T-cell (primary cell): ENCODE measurements around the gene DNALI1. TPM values are rescaled to one million over a fixed set of nuclear protein-coding genes. Genes with fewer than 3 reads are reported as not detected.
"Not testable (repeated sequence)": the region's sequence is repeated elsewhere in the genome, so short reads cannot be mapped to it uniquely, and the experiment has no call there.

ENCODE experiments used
- ATAC-seq, 4 experiments: fragments of 200-7000 bp in 3 of 4; fragments of 150-1000 bp in 1 of 4; cut with Tn5 transposase; replicated peaks in 1 of 4; 1 replicate in 3 of 4; 2 replicates in 1 of 4; pipeline ENCODE4 v1.10.0; 2021; ENCODE audit warnings: moderate library complexity in 3 of 4, mild to moderate bottlenecking in 2 of 4, moderate number of reproducible peaks in 1 of 4
- CTCF ChIA-PET, 2 donors: fragments of 300-600 bp; sonication (Branson Sonifier 250); formaldehyde crosslinking; loops; one replicate each; lab custom pipeline; 2022; ENCODE audit warnings: antibody characterized with exemption in 2 of 2; lab: Charles Lee
- POLR2A ChIA-PET, 2 donors: fragments of 300-600 bp; sonication (Branson Sonifier 250); formaldehyde crosslinking; loops; one replicate each; lab custom pipeline; 2022; ENCODE audit warnings: antibody characterized with exemption in 2 of 2; lab: Charles Lee
- DNase-seq, 35 experiments: peaks; one replicate each; pipeline versions ENCODE4 v3.0.0 to v3.0.0-alpha.2; 2013 to 2023
- H3K27ac ChIP-seq: one replicate; pipeline ENCODE4 v1.5.1; 2013; ENCODE audit warnings: low read length
- H3K27me3 ChIP-seq, 2 experiments: replicated peaks in 1 of 2; 1 replicate in 1 of 2; 2 replicates in 1 of 2; pipeline versions ENCODE4 v1.6.1 to v1.7.0; 2013; ENCODE audit warnings: low read length in 1 of 2, mixed read lengths in 1 of 2; ENCODE audit not compliant: control insufficient read depth in 2 of 2, insufficient read depth in 2 of 2; ENCODE audit errors: extremely low read depth in 1 of 2
- H3K36me3 ChIP-seq, 2 donors: 1 replicate in 1 of 2; 2 replicates in 1 of 2; pipeline versions ENCODE4 v1.6.1 to v1.7.0; 2013; ENCODE audit warnings: low read length in 1 of 2; ENCODE audit not compliant: control insufficient read depth in 2 of 2, insufficient read depth in 1 of 2; ENCODE audit errors: extremely low read depth in 1 of 2
- H3K4me1 ChIP-seq, 2 experiments: 1 replicate in 1 of 2; 2 replicates in 1 of 2; pipeline versions ENCODE4 v1.6.1 to v1.7.0; 2013; ENCODE audit warnings: low read length in 2 of 2, mixed read lengths in 1 of 2; ENCODE audit not compliant: insufficient read depth in 2 of 2, control insufficient read depth in 1 of 2; ENCODE audit errors: extremely low read depth in 1 of 2
- H3K4me3 ChIP-seq, 2 donors: 1 replicate in 1 of 2; 2 replicates in 1 of 2; pipeline versions ENCODE4 v1.5.1 to v1.7.0; 2013; ENCODE audit warnings: mild to moderate bottlenecking in 2 of 2, low read length in 1 of 2, moderate library complexity in 1 of 2; ENCODE audit not compliant: control insufficient read depth in 1 of 2; ENCODE audit errors: extremely low read depth in 1 of 2
- H3K9me3 ChIP-seq: 2 replicates; pipeline ENCODE4 v1.7.0; 2013
- H3K27ac Mint-ChIP-seq, 2 donors: one replicate each; pipeline ENCODE4 v1.8.0; 2020 to 2021; ENCODE audit warnings: mild to moderate bottlenecking in 2 of 2, mixed read lengths in 2 of 2
- H3K27me3 Mint-ChIP-seq, 2 donors: one replicate each; pipeline ENCODE4 v1.8.0; 2021 to 2022; ENCODE audit warnings: mixed read lengths in 2 of 2
- H3K36me3 Mint-ChIP-seq: one replicate; pipeline ENCODE4 v1.8.0; 2021; ENCODE audit warnings: mixed read lengths
- H3K4me1 Mint-ChIP-seq, 3 donors: one replicate each; pipeline ENCODE4 v1.8.0; 2020 to 2022; ENCODE audit warnings: mixed read lengths in 3 of 3, mild to moderate bottlenecking in 1 of 3
- H3K4me3 Mint-ChIP-seq, 3 donors: one replicate each; pipeline ENCODE4 v1.8.0; 2020 to 2022; ENCODE audit warnings: mild to moderate bottlenecking in 3 of 3, mixed read lengths in 3 of 3, moderate library complexity in 3 of 3
- H3K9me3 Mint-ChIP-seq, 3 donors: one replicate each; pipeline ENCODE4 v1.8.0; 2020 to 2022; ENCODE audit warnings: mixed read lengths in 3 of 3
- WGBS: methylation state at CpG from one replicate; pipeline ENCODE4 v1.1.5; 2013; ENCODE audit warnings: missing lambda C conversion rate; ENCODE audit not compliant: insufficient coverage; 5-methylcytosine and 5-hydroxymethylcytosine counted together
- total RNA-seq, 35 experiments: library from RNA in 6 of 35; stranded (reverse) in 6 of 35; fragments of 120-200 nt in 1 of 35; gene quantifications; one replicate each; pipeline versions ENCODE4 v1.2.1 to v1.2.4 and lab custom pipeline; 2013 to 2026

The DNALI1 gene
- total RNA-seq, 5 donors from 2014 or later (not counting 1 experiment from before 2014, with no cell fraction given), result 0.16 to 0.29 (median 0.23) TPM; not detected in 2

- Mint-ChIP-seq H3K27me3 (no peaks in the 10 kb centered on the region), H3K27ac (no peak overlapping the region), H3K9me3 (no peaks in the 10 kb centered on the region), H3K36me3 (peaks cover 4% of the 10 kb centered on the region), H3K4me1 (peaks cover 36 to 42% (median 36%) of the 10 kb centered on the region in 3 donors), H3K4me3 (no peak overlapping the region)
- ChIA-PET CTCF (no interaction called here), POLR2A (no interaction called here)
- Histone ChIP-seq H3K27ac (no peak overlapping the region), H3K36me3 (no peaks in the 10 kb centered on the region), H3K27me3 (no peaks in the 10 kb centered on the region), H3K9me3 (no peaks in the 10 kb centered on the region), H3K4me1 (peaks cover 8 to 24% of the 10 kb centered on the region in 2 experiments), H3K4me3 (no peak overlapping the region)
- ATAC-seq (no peak), DNase-seq (no peak)
- 100% methylated on average over 1 of the region's 1 CpG for WGBS
These were observed 39.2 kb upstream of the DNALI1 start for GRCh38 chr1:37517569-37517968.

GRCh38 chr1:37518241-37518640, 38.5 kb upstream of the DNALI1 start:
- DNase-seq, H3K27ac ChIP-seq, H3K27me3 Mint-ChIP-seq, H3K9me3 ChIP-seq, CTCF ChIA-PET, H3K4me3 ChIP-seq, H3K9me3 Mint-ChIP-seq, H3K4me3 Mint-ChIP-seq, H3K36me3 ChIP-seq, H3K36me3 Mint-ChIP-seq, ATAC-seq, H3K27me3 ChIP-seq, H3K27ac Mint-ChIP-seq: not testable (repeated sequence)
- POLR2A ChIA-PET, result interaction anchor here in 1 of 2 donors (0.6 kb wide), 1 partner anchor 290 kb away, joined by 6 read pairs; the partner anchor contains the start of gene YRDC
- peaks cover 29 to 35% (median 30%) of the 10 kb centered on the region in 3 donors for H3K4me1 Mint-ChIP-seq
- H3K4me1 ChIP-seq, result peaks cover 6 to 22% of the 10 kb centered on the region in 2 experiments
- 100% methylated on average over 5 of the region's 31 CpGs for WGBS

GRCh38 chr1:37518929-37519328, 37.8 kb upstream of the DNALI1 start:
- Mint-ChIP-seq H3K4me3 (peak overlapping the region; percentile 87 to 92 (median 89)), H3K27ac (peak overlapping the region; percentile 78 to 87), H3K4me1 (peaks cover 23 to 30% (median 24%) of the 10 kb centered on the region in 3 donors)
- CTCF ChIA-PET, result interaction anchor here in 1 of 2 donors (1.5 kb wide), 1 partner anchor 173 kb away, joined by 4 read pairs; the partner anchor contains the start of gene CDCA8
- H3K36me3 Mint-ChIP-seq, H3K9me3 Mint-ChIP-seq, H3K27me3 Mint-ChIP-seq, H3K27me3 ChIP-seq, H3K27ac ChIP-seq, ATAC-seq, H3K36me3 ChIP-seq, POLR2A ChIA-PET, H3K9me3 ChIP-seq: not testable (repeated sequence)
- WGBS, result 35% methylated on average over 11 of the region's 15 CpGs
- H3K4me1 ChIP-seq, result peaks cover under 1 to 15% of the 10 kb centered on the region in 2 experiments
- H3K4me3 ChIP-seq, result peak overlapping the region; percentile 44 to 57
- DNase-seq, result peak; percentile 13 to 72 (median 48)

GRCh38 chr1:37519613-37520012, 37.1 kb upstream of the DNALI1 start:
- Mint-ChIP-seq H3K4me1 (peaks cover 21 to 28% (median 24%) of the 10 kb centered on the region in 3 donors), H3K36me3 (no peaks in the 10 kb centered on the region), H3K27me3 (no peaks in the 10 kb centered on the region), H3K27ac (peak overlapping the region; percentile 78 to 87), H3K9me3 (peaks cover 0 to 5% (median 0%) of the 10 kb centered on the region in 3 donors), H3K4me3 (peak overlapping the region; percentile 87 to 92 (median 89))
- ATAC-seq (peak in 1 of 4 experiments; percentile 19), DNase-seq (peak in 11 of 35 experiments; percentile 2 to 47 (median 21))
- Histone ChIP-seq H3K9me3 (no peaks in the 10 kb centered on the region), H3K4me3 (peak overlapping the region in 1 of 2 donors; percentile 57), H3K27me3 (no peaks in the 10 kb centered on the region), H3K36me3 (no peaks in the 10 kb centered on the region), H3K4me1 (peaks cover 0 to 14% of the 10 kb centered on the region in 2 experiments), H3K27ac (no peak overlapping the region)
- POLR2A ChIA-PET, result no interaction called here
- CTCF ChIA-PET, result interaction anchor here in 1 of 2 donors (0.6 to 1.5 kb wide), 2 partner anchors 32 to 172 kb away, joined by 4 to 5 read pairs; partner anchors contain the start of gene CDCA8

- H3K27ac ChIP-seq, H3K27me3 ChIP-seq, H3K36me3 ChIP-seq, H3K4me1 Mint-ChIP-seq, H3K27ac Mint-ChIP-seq, DNase-seq, H3K4me1 ChIP-seq, H3K4me3 ChIP-seq, ATAC-seq, POLR2A ChIA-PET, H3K27me3 Mint-ChIP-seq, H3K4me3 Mint-ChIP-seq, H3K9me3 Mint-ChIP-seq, CTCF ChIA-PET, H3K9me3 ChIP-seq: not testable (repeated sequence)
- peaks cover 11% of the 10 kb centered on the region for H3K36me3 Mint-ChIP-seq
- no CpG with 5 or more reads among the region's 1 CpG for WGBS
These were observed 26.9 kb upstream of the DNALI1 start for GRCh38 chr1:37529888-37530287.

GRCh38 chr1:37532418-37533156, 24.2 kb upstream of the DNALI1 start:
- not testable (repeated sequence) for H3K4me3 ChIP-seq, H3K4me1 ChIP-seq, H3K9me3 Mint-ChIP-seq, H3K27me3 Mint-ChIP-seq, DNase-seq, H3K27ac ChIP-seq, ATAC-seq, H3K27me3 ChIP-seq, H3K9me3 ChIP-seq, H3K27ac Mint-ChIP-seq, H3K4me1 Mint-ChIP-seq, H3K4me3 Mint-ChIP-seq
- CTCF ChIA-PET, result interaction anchor here in 1 of 2 donors (0.6 kb wide), 1 partner anchor 87 kb away, joined by 5 read pairs; no protein-coding TSS in a partner anchor
- H3K36me3 ChIP-seq, result peaks cover 0 to 25% of the 10 kb centered on the region in 2 donors
- peaks cover 29% of the 10 kb centered on the region for H3K36me3 Mint-ChIP-seq
- POLR2A ChIA-PET, result interaction anchor here (0.6 to 0.7 kb wide), 2 partner anchors 45 to 56 kb away, joined by 3 to 7 read pairs; no protein-coding TSS in a partner anchor
- 93% methylated on average over 4 of the region's 4 CpGs for WGBS
